ENCODE results near the gene CPSF7. TPM values are rescaled to one million over a fixed set of nuclear protein-coding genes. Genes with fewer than 3 reads are reported as not detected.
"Not testable (repeated sequence)": the region's sequence is repeated elsewhere in the genome, so short reads cannot be mapped to it uniquely, and the experiment has no call there.

CPSF7 gene
- total RNA-seq, 2 donors from 2014 or later, result 94.7 to 104 TPM

GRCh38 chr11:61401573-61401972 lies 28.2 kb downstream of the CPSF7 start:
- no peaks in the 10 kb centered on the region for H3K9me3 ChIP-seq (ENCODE audit: control insufficient read depth, low read length, poor library complexity, severe bottlenecking)
- Mint-ChIP-seq H3K27ac (no peak overlapping the region), H3K4me1 (peaks cover 5% of the 10 kb centered on the region), H3K36me3 (ENCODE audit: low read depth) (peaks cover 4% of the 10 kb centered on the region), H3K27me3 (no peaks in the 10 kb centered on the region), H3K4me3 (no peak overlapping the region)
- ATAC-seq (no peak), DNase-seq (no peak)

GRCh38 chr11:61401173-61401572 lies 28.6 kb downstream of the CPSF7 start:
- Mint-ChIP-seq H3K4me3 (no peak overlapping the region), H3K27me3 (no peaks in the 10 kb centered on the region), H3K27ac (peak overlapping the region; percentile 39), H3K36me3 (ENCODE audit: low read depth) (peaks cover 4% of the 10 kb centered on the region), H3K4me1 (peaks cover 5% of the 10 kb centered on the region)
- ATAC-seq, result no peak
- DNase-seq, result no peak
- H3K9me3 ChIP-seq (ENCODE audit: control insufficient read depth, low read length, poor library complexity, severe bottlenecking), result no peaks in the 10 kb centered on the region

GRCh38 chr11:61392981-61393595 lies 36.7 kb downstream of the CPSF7 start:
- Mint-ChIP-seq H3K4me1 (peaks cover 20% of the 10 kb centered on the region), H3K36me3 (ENCODE audit: low read depth) (no peaks in the 10 kb centered on the region), H3K27ac (peak overlapping the region; percentile 91), H3K4me3 (peak overlapping the region; percentile 92), H3K27me3 (no peaks in the 10 kb centered on the region)
- DNase-seq (no peak), ATAC-seq (peak; percentile 46)
- H3K9me3 ChIP-seq (ENCODE audit: control insufficient read depth, low read length, poor library complexity, severe bottlenecking), result no peaks in the 10 kb centered on the region

- DNase-seq (no peak), ATAC-seq (no peak)
- Mint-ChIP-seq H3K27me3 (no peaks in the 10 kb centered on the region), H3K4me3 (no peak overlapping the region), H3K36me3 (ENCODE audit: low read depth) (no peaks in the 10 kb centered on the region), H3K4me1 (peaks cover 25% of the 10 kb centered on the region), H3K27ac (no peak overlapping the region)
- no peaks in the 10 kb centered on the region for H3K9me3 ChIP-seq (ENCODE audit: control insufficient read depth, low read length, poor library complexity, severe bottlenecking)
Observed at GRCh38 chr11:61390161-61390560, 39.6 kb downstream of the CPSF7 start.

- Mint-ChIP-seq H3K4me3 (no peak overlapping the region), H3K27me3 (no peaks in the 10 kb centered on the region), H3K27ac (no peak overlapping the region), H3K36me3 (ENCODE audit: low read depth) (no peaks in the 10 kb centered on the region), H3K4me1 (peaks cover 8% of the 10 kb centered on the region)
- no peak for ATAC-seq
- no peaks in the 10 kb centered on the region for H3K9me3 ChIP-seq (ENCODE audit: control insufficient read depth, low read length, poor library complexity, severe bottlenecking)
- DNase-seq, result no peak
Observed at GRCh38 chr11:61384271-61385242, 45.2 kb downstream of the CPSF7 start.

- H3K36me3 Mint-ChIP-seq (ENCODE audit: low read depth); H3K4me3 Mint-ChIP-seq; H3K9me3 ChIP-seq (ENCODE audit: control insufficient read depth, low read length, poor library complexity, severe bottlenecking); H3K27ac Mint-ChIP-seq; DNase-seq; ATAC-seq; H3K4me1 Mint-ChIP-seq; H3K27me3 Mint-ChIP-seq: not testable (repeated sequence)
Observed at GRCh38 chr11:61383859-61384258, 45.9 kb downstream of the CPSF7 start.

GRCh38 chr11:61380884-61381283 lies 48.9 kb downstream of the CPSF7 start:
- no peak overlapping the region for H3K27ac Mint-ChIP-seq
- no peaks in the 10 kb centered on the region for H3K36me3 Mint-ChIP-seq (ENCODE audit: low read depth)
- H3K27me3 Mint-ChIP-seq, result no peaks in the 10 kb centered on the region
- H3K9me3 ChIP-seq (ENCODE audit: control insufficient read depth, low read length, poor library complexity, severe bottlenecking), result no peaks in the 10 kb centered on the region
- H3K4me1 Mint-ChIP-seq, result peaks cover 8% of the 10 kb centered on the region
- H3K4me3 Mint-ChIP-seq, result no peak overlapping the region
- no peak for DNase-seq
- ATAC-seq, result no peak

- ATAC-seq, result no peak
Observed at GRCh38 chr11:61378713-61379313, 51.0 kb downstream of the CPSF7 start.

GRCh38 chr11:61377461-61378160 lies 52.2 kb downstream of the CPSF7 start:
- no peaks in the 10 kb centered on the region for H3K27me3 Mint-ChIP-seq
- H3K36me3 Mint-ChIP-seq (ENCODE audit: low read depth), result no peaks in the 10 kb centered on the region
- no peak overlapping the region for H3K27ac Mint-ChIP-seq
- ATAC-seq (no peak), DNase-seq (no peak)
- no peak overlapping the region for H3K4me3 Mint-ChIP-seq
- H3K9me3 ChIP-seq (ENCODE audit: control insufficient read depth, low read length, poor library complexity, severe bottlenecking), result no peaks in the 10 kb centered on the region
- no peaks in the 10 kb centered on the region for H3K4me1 Mint-ChIP-seq

More at GRCh38 chr11:61378713-61379313, 51.0 kb downstream of the CPSF7 start:
- no peaks in the 10 kb centered on the region for H3K36me3 Mint-ChIP-seq (ENCODE audit: low read depth)
- H3K9me3 ChIP-seq (ENCODE audit: control insufficient read depth, low read length, poor library complexity, severe bottlenecking), result no peaks in the 10 kb centered on the region
- DNase-seq, result no peak
- no peaks in the 10 kb centered on the region for H3K27me3 Mint-ChIP-seq
- H3K4me1 Mint-ChIP-seq, result no peaks in the 10 kb centered on the region
- no peak overlapping the region for H3K4me3 Mint-ChIP-seq
- no peak overlapping the region for H3K27ac Mint-ChIP-seq

- DNase-seq (no peak), ATAC-seq (no peak)
- Mint-ChIP-seq H3K36me3 (ENCODE audit: low read depth) (no peaks in the 10 kb centered on the region), H3K27me3 (no peaks in the 10 kb centered on the region), H3K4me3 (no peak overlapping the region), H3K4me1 (no peaks in the 10 kb centered on the region), H3K27ac (no peak overlapping the region)
- no peaks in the 10 kb centered on the region for H3K9me3 ChIP-seq (ENCODE audit: control insufficient read depth, low read length, poor library complexity, severe bottlenecking)
Observed at GRCh38 chr11:61375761-61376108, 54.0 kb downstream of the CPSF7 start.

GRCh38 chr11:61372659-61373420 lies 56.9 kb downstream of the CPSF7 start:
- no peak for DNase-seq
- peaks cover 2% of the 10 kb centered on the region for H3K36me3 Mint-ChIP-seq (ENCODE audit: low read depth)
- no peak overlapping the region for H3K27ac Mint-ChIP-seq
- no peak overlapping the region for H3K4me3 Mint-ChIP-seq
- peaks cover 4% of the 10 kb centered on the region for H3K4me1 Mint-ChIP-seq
- ATAC-seq, result no peak
- H3K27me3 Mint-ChIP-seq, result no peaks in the 10 kb centered on the region
- no peaks in the 10 kb centered on the region for H3K9me3 ChIP-seq (ENCODE audit: control insufficient read depth, low read length, poor library complexity, severe bottlenecking)

- peaks cover 2% of the 10 kb centered on the region for H3K36me3 Mint-ChIP-seq (ENCODE audit: low read depth)
- no peak for DNase-seq
- no peak overlapping the region for H3K4me3 Mint-ChIP-seq
- ATAC-seq, result no peak
- H3K9me3 ChIP-seq (ENCODE audit: control insufficient read depth, low read length, poor library complexity, severe bottlenecking), result no peaks in the 10 kb centered on the region
- H3K27ac Mint-ChIP-seq, result no peak overlapping the region
- H3K27me3 Mint-ChIP-seq, result no peaks in the 10 kb centered on the region
- H3K4me1 Mint-ChIP-seq, result peaks cover 4% of the 10 kb centered on the region
Observed at GRCh38 chr11:61370349-61371005, 59.3 kb downstream of the CPSF7 start.
